ENCODE measurements around the gene RBPJL.

DNA sequence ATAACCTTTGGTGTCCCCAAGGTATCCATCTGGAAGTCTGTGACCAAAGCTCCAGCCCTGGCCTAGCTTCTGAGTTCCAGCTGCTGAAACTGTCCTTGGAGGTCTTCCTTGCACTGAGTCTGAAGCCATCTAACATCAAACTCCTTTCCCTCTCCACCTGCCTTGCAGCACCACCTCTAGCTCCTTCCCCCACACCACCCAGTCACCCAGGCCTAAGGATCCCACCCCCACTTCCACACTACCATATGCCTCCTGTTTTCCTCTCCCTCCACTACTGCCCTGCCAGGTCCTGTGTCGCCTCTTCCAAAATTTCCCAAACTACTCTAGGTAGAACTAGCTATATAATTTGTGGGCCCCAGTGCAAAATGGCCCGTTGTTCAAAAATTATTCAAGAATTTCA is 12.3 kb downstream of the RBPJL start:
- TF ChIP-seq, protein P1, sequence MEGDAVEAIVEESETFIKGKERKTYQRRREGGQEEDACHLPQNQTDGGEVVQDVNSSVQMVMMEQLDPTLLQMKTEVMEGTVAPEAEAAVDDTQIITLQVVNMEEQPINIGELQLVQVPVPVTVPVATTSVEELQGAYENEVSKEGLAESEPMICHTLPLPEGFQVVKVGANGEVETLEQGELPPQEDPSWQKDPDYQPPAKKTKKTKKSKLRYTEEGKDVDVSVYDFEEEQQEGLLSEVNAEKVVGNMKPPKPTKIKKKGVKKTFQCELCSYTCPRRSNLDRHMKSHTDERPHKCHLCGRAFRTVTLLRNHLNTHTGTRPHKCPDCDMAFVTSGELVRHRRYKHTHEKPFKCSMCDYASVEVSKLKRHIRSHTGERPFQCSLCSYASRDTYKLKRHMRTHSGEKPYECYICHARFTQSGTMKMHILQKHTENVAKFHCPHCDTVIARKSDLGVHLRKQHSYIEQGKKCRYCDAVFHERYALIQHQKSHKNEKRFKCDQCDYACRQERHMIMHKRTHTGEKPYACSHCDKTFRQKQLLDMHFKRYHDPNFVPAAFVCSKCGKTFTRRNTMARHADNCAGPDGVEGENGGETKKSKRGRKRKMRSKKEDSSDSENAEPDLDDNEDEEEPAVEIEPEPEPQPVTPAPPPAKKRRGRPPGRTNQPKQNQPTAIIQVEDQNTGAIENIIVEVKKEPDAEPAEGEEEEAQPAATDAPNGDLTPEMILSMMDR (conservative IDR thresholded peaks at IDR 0.05), result no peak
- TF ChIP-seq EZH2 (IDR thresholded peaks at IDR 0.05; ENCODE audit: low read depth), result no peak
